GM12878 (cell line): ENCODE data around the gene MAD1L1.

Source experiments
- FOXM1 ChIP-seq: IDR thresholded peaks from 2 replicates; pipeline ENCODE4 v1.6.1; 2012; ENCODE audit warnings: low read depth, mild to moderate bottlenecking, inconsistent platforms, low read length, moderate library complexity
- MXI1 ChIP-seq: fragments of 150-350 bp; IDR thresholded peaks from 2 replicates; pipeline ENCODE4 v1.6.1; 2011; ENCODE audit warnings: low read depth, mild to moderate bottlenecking, inconsistent platforms, low read length, improper control_type of control experiment
- TAF1 ChIP-seq: IDR thresholded peaks from 2 replicates; pipeline ENCODE4 v1.6.1; 2011; ENCODE audit warnings: mild to moderate bottlenecking, low read depth, low read length, borderline replicate concordance
- YBX1 ChIP-seq: fragments of 450-650 bp; IDR thresholded peaks from 2 replicates; pipeline ENCODE4 v1.6.1; 2016; ENCODE audit warnings: antibody characterized with exemption

DNA sequence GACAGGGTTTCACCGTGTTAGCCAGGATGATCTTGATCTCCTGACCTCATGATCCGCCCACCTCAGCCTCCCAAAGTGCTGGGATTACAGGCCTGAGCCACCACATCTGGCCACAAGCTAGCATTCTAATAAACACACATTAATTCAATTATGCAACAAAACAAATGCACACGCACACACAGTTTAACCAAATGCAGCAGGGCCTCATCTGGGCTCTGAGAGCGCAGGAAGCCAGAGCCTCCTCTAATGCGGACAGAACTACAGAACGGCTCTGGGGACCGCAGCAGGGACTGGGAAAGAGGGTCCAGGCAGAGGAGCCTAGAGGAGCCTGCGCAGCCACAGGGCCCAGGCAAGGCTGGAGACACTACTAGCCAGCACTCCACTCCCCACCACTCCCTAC is 3.8 kb downstream of the MAD1L1 start:
- TF ChIP-seq TAF1 (no peak), MXI1 (no peak), FOXM1 (no peak), YBX1 (no peak)
